Activated T-cell treated with anti-CD3 and anti-CD28 coated beads for 1 hour (primary cell): ENCODE results near the gene MEAF6.

Experiments used
- DNase-seq: peaks from one replicate; pipeline ENCODE4 v3.0.0-alpha.2; 2020; ENCODE audit warnings: low read depth

Gene MEAF6

DNA sequence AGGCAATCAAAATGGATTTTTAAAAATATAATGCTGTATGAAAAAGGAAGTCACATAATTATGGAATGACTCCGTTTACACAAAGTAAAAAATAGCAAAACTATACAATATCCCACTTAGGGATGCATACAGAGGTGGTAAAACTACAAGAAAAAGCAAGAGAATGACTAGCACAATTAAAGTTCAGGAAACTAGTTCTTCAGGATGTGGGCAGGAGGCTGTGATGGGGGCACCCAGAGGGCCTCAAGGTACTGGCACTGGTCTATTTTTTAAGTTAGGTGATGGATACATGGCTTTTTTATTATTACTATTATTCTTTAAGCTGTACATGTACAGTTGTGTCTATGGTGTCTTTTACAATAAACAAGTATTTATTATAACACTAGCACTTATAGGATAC is 41.6 kb downstream of the MEAF6 start:
- DNase-seq = no peak

DNA sequence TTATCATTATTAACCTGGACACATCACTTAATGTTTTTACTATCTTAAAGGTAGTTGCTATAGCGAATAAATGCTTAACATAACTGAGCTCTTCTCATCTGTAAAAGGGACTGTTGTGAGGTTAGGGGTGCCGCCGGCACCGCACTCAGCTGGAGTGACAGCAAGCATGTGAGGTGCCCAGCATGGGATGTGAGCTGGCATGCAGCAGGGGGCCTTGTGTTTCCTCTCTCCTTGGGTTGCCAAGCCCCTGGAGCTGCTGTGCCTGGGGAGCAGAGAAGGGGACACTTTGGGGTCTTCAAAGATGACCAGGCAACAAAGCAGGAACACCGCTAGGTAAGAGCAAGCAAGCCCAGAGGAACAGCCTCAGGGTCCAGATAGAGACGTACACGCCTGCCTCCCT is 42.3 kb downstream of the MEAF6 start:
- no peak for DNase-seq

DNA sequence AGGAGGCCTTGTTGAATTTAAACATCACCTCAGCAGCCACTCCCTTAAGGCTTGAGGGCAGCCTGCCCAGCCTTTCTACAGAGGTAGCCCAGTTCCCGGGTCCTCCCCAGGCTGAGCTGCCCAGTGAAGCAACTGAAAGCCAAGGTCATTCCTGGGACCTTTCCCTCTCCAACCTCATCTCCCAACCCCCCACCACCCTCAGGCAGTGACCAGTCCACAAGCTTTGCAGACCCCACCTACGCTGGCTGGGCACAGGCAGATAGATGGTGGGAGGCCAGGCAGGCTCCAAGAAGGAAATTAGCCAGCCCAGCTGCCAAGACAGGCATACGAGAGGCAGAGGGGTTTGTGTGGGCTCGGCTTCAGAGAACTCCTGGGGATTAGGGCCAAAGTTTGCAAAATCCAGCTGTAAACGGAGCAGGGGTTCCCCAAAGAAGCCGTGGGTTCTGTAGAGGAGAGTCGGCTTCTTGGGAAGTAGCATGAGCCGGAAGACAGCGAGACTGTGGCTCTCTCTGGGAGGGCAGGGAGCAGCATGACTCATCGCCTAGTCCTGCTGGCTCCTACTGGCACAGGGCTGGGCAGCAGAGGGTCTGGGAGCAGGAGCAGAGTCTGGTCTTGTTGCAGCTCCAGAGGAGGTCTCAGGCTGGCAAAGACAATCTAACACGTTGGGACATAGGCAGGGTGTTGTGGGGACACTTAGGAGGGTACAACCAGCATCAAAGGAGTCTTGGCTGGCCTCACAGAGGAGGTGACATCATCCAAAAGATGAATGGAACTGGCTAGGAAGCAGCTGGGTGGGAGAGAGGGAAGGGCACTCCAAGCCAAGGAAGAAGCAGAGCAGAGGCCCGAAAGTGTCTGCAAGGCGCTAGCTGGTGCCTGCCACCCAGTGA is 43.0 kb downstream of the MEAF6 start:
- DNase-seq = no peak

DNA sequence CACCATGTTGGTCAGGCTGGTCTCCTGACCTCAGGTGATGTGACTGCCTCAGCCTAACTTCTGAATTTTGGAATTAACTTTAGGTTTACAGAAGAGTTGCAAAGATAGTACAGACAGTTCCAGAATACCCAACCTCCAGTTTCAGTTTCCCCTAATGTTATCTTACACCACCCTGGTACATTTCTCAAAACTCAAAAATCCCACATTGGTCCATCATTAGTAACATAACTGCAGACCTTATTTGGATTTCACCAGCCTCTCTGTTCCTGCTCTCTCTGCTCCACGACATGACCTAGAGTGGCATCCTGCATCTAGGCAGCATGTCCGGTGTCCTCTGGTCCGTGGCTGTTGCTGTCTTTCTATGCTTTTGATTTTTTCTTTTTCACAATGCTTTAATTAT is 45.2 kb downstream of the MEAF6 start:
- DNase-seq = no peak

DNA sequence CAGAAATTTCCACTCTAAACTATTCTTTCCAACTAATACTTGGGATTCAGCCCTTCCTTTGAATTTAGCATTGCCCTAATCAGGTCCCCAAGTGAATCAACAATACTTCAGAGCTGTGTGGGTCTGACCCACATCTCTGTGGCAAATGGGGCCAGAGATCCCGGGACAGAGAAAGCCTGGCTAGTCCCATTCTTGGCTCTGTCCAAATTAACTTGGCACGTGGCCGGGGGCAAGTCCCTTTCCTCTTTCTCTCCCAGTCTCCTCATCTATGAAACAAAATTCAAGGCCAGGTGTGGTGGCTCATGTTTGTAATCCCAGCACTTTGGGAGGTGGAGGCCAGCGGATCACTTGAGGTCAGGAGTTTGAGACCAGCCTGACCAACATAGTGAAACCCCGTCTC is 46.5 kb downstream of the MEAF6 start:
- DNase-seq = no peak

DNA sequence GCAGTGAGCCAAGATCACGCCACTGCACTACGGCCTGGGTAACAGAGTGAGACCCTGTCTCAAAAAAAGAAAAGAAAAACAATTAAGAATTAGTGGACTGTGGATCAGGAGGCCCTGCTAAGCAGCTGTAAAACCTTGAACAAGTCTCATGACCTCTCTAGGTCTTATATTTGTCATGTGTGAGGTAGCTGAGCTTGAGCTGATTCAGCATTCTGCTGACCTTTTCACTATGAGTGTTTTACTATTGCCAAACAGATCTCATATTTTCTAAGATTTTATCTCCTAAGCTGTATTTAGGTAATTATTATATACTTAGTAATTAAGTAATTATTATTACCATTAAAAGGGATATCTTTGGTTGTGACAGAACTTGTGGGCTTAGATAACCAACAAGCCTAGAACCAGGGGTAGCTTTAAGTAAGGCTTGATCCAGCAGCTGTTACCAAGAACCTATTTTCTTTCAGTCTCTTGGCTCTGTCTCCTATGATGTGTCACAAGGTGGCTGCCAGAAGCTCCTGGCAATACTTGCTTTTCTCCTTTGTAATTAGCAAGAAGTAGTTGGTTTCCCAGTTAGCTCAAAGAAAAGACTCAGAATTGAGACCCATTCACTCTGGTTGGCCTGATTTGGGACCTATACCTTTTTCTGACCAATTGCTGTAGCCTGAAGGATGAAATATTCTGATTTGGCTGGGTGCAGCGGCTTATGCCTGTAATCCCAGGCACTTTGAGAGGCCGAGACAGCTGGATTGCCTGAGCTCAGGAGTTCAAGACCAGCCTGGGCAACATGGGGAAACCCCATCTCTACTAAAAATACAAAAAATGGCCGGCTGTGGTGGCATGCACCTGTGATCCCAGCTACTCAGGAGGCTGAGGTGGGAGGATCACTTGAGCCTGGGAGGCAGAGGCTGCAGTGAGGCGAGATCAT is 48.7 kb downstream of the MEAF6 start:
- DNase-seq = no peak

DNA sequence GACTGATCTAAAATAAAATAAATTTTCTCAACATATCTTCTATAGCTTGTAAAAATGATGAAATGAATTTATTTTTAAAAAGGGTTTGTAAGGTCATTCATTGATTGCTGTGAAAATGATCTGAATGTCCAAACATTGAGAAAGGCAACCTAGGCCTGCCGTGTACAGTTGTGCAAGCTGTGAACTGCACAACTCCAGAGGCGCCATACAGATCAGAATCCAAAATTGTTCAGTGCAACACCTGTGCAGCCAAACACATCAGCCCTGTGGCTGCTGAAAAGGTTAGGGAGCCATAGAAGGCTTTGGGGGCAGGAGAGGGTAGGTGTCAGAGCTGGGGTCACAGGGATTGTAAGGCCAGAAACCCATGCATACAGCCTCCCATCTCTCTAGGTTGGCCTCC is 50.1 kb downstream of the MEAF6 start:
- no peak for DNase-seq

DNA sequence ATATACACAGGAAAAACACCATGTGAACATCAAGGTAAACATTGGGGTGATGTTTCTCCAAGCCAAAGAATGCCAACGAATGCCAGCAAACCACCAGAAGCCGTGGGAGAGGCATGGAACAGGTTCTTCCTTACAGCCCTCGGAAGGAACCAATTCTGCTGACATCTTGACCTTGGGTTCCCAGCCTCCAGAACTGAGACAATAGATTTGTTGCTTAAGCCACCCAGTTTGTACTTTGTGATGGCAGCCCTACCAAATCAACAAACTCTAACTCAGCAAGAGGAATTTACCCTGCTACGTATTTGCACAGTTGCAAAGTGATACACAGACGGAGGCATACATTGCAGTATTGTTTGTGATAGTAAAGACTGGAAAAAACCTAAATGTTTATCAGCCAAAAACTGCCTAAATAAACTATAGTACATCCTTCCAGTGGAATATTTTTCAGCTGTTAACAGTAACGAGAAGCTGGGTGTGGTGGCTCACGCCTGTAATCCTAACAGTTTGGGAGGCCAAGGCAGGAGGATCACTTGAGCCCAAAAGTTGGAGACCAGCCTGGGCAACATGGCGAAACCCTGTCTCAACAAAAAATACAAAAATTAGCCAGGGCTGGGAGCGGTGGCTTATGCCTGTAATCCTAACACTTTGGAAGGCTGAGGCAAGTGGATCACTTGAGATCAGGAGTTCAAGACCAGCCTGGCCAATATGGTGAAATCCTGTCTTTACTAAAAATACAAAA is 52.7 kb downstream of the MEAF6 start:
- no peak for DNase-seq

DNA sequence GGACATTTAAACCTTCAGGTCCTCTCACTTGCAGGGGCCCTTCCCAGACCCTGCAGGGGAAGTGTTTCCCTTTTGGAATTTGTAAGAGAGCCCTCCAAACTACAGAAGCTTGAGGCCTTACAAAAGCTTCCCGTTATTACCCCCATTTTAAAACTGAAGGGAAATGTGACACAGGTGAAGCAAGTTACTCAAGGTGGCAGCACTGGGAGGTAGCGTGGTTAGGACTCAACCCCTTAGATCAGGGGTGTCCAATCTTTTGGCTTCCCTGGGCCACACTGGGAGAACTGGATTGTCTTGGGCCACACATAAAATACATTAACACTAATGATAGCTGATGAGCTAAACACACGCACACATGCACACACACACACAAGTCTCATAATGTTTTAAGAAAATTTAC is 56.0 kb downstream of the MEAF6 start:
- DNase-seq = no peak

DNA sequence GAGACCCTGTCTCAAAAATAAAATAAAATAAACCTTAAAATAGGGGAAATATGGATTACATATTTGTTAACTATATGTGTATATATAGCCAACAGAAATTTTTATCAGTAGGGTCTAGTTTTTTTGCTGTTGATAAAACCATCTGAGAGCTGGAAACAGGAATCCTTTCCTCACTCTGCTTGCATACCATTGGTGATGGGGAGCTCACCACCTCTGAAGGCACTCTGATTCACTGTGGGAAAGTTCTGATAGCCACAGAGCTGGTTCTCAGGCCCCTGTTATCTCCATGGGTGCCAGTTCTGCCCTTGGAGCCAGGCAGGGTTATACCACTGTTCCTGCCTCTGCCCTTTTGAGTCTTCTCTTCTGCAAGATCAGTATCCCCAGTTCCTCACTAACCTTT is 58.0 kb downstream of the MEAF6 start:
- DNase-seq = no peak

DNA sequence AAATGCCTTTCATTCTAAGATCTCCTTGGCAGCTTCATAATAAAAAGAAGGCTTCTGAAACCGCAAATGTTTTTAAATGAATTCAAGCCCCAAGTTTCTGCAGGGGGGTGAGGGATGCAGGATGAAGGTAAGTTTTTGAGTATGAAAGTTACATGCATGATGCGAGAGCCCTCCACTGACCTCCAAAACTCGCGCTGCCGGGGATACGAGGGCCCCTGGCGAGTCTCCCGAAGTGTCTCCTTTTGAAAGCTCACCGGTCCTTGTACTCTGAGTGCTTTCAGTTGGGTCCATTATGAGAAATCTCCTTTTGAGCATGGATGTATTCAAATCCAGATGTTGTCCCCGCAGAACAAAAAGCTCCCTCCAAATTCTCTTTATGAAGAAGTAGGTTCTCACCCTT is 59.0 kb downstream of the MEAF6 start:
- DNase-seq = no peak

DNA sequence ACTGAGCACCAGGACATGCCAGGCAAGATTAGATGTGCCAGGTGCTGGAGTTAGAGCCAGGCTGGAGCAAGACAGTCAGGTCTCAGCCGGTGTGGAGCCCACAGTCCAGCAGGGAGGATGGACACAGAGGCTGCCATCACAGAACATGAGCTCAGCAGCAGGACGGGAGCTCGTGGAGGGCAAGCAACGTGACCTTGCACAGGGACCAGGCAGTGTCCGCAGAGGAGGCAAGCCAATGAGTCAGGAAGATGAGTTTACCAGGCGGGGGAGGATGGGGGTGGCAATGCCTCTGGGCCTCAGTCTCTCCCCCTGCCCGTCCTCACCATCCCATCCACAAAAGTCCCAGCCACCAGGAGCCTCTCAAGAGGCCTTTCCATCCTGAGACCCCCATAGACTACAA is 60.9 kb downstream of the MEAF6 start:
- DNase-seq = no peak

DNA sequence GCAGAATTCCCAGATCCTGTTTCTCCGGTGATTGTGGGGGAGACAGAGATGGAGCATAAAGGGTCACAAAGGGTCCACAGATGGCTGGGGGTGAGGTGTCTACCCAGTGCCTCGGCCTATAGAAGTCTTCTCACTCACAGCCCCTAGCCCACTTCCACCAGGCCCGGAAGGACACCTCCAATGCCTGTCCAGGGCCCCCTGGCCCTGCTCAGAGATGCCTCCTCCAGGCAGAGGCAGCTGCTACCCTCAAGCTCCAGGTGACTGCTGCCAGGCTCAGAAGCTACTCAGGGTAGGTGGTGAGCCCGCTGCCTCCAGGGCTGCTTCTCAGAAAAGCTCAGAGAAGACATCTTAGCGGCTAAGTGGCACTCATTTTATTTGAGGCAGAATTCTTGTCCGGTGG is 62.1 kb downstream of the MEAF6 start:
- no peak for DNase-seq

DNA sequence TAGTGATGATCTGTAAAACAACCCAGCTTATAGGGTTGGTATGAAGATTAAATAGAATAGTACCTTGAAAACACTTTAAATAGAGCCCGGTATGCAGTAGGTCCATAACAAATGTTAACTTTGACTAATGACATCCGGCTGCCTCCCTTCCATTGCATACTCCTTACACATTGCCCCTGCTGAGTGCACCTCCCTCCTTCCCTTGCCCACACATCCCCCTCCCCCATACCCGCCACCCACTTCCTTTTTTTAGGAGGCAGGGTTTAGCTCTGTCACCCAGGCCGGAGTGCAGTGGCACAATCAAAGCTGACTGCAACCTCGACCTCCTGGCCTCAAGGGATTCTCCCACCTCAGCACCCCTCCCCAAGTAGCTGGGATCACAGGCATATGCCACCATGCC is 64.6 kb downstream of the MEAF6 start:
- no peak for DNase-seq

DNA sequence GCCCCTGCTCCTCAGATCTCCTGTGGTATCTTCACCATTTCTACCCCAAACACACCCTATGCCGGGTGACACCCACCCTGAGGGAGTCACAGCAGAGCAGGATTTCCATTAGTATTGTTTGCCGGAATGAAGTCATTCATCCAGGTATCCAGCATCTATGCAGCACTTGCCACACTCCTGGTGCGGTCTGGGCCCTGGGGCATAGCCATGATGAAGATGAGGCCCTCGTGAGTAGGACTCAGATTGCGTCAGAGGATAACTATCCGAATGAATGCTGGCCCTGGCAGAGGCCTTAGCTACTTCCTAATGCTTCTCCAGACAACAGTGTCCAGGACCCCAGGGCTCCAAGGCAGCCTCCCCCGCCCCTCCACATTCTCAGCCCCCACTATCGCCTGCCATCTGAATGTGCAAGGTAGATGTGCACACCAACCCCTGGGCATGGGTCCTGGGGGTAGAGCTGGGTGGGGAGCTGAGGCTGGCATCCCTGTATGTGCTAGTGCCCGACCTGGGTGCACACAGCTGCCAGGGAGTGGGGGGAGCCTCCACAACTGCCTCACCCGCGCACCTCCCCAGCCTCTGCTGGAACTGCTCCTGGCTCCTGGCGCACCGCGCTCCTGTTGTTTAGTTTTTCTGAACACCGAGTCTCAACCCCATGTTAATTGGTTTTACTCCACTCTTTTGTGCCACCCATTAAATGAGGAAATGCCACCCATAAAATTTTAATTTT is 65.7 kb downstream of the MEAF6 start:
- DNase-seq = no peak

DNA sequence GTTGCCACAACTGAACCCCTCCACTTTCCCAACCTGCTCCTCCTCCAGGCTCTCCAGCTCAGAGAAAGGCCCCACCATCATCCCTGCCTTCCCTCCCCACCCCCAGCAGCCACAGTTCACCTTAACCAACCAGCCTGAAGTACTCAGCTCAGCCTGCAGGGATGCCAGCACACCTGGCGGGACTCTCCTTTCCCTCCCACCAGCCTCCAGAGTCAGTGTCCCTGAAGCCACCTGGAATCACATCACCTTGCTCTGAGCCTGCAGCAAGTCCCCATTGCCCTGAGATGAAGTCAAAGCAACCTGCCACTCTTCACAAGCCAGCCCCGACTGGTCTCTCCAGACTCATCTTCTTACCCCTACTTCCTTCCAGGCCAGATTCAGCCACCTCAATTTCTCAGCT is 66.4 kb downstream of the MEAF6 start:
- DNase-seq = no peak

DNA sequence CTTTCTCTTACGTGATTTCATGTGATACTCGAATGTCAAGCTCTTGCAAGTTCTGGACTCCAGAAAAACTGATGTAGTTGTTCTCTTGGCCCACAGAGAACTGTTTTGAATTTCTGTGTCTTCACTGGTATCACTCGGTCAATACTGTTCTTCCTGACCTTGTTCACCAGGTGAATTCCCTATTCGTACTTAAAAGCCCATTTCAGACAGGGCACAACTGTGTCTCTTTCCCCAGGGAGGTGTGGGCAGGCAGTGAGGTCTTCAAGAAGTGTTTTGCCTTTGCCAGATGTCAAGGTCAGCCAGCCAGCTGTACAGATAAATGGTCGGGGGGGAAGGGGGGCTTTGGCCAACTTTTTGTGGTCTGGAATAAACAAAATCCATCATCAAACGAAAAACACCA is 67.7 kb downstream of the MEAF6 start:
- DNase-seq = no peak

DNA sequence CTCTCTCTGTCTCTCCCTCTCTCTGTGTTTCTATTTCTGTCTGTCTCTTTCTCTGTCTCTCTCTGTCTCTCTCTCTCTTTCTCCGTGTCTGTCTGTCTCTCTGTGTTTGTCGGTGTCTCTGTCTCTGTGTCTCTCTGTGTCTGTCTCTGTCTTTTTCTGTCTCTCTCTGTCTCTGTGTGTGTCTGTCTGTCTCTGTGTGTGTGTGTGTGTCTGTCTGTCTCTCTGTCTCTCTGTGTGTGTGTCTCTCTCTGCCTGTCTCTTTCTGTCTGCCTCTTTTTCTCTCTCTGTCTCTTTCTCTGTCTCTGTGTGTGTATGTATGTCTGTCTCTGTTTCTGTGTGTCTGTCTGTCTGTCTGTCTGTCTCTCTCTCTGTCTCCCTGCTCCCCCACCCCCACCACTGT is 71.9 kb downstream of the MEAF6 start:
- DNase-seq = no peak
